HepG2 (cell line): ENCODE measurements around the gene UBE2R2. TPM values are rescaled to one million over a fixed set of nuclear protein-coding genes. Genes with fewer than 3 reads are reported as not detected.

Source experiments
- FOXP1 ChIP-seq, 2 experiments: fragments of 450-650 bp in 1 of 2; IDR thresholded peaks; 2 replicates each; pipeline ENCODE4 v1.6.1; 2017 to 2018; ENCODE audit warnings: antibody characterized with exemption in 1 of 2
- HDAC2 ChIP-seq: sonication (generic); formaldehyde crosslinking; IDR thresholded peaks from 2 replicates; pipeline ENCODE4 v1.4.0; 2020; ENCODE audit warnings: missing genetic modification reagents
- IKZF1 ChIP-seq: fragments of 450-650 bp; IDR thresholded peaks from 2 replicates; pipeline ENCODE4 v1.7.1; 2016
- KDM4B ChIP-seq: sonication (generic); formaldehyde crosslinking; IDR thresholded peaks from 2 replicates; pipeline ENCODE4 v1.4.0; 2020; ENCODE audit warnings: missing genetic modification reagents
- MLXIP ChIP-seq: sonication (generic); formaldehyde crosslinking; IDR thresholded peaks from 2 replicates; pipeline ENCODE4 v1.9.0; 2021; ENCODE audit warnings: missing genetic modification reagents, borderline replicate concordance
- MNT ChIP-seq: fragments of 450-650 bp; IDR thresholded peaks from 2 replicates; pipeline ENCODE4 v1.6.1; 2016
- MXD4 ChIP-seq: IDR thresholded peaks from 2 replicates; pipeline ENCODE4 v1.6.1; 2016; ENCODE audit warnings: mild to moderate bottlenecking, missing biosample characterization, missing genetic modification reagents
- NR0B2 ChIP-seq: sonication (generic); formaldehyde crosslinking; IDR thresholded peaks from 2 replicates; pipeline ENCODE4 v1.4.0; 2020; ENCODE audit warnings: mild to moderate bottlenecking, missing genetic modification reagents
- NR2C2 ChIP-seq: sonication (generic); formaldehyde crosslinking; IDR thresholded peaks from 2 replicates; pipeline ENCODE4 v1.4.0; 2020; ENCODE audit warnings: missing genetic modification reagents, mild to moderate bottlenecking, moderate library complexity, borderline replicate concordance
- PAXIP1 ChIP-seq: sonication (generic); formaldehyde crosslinking; conservative IDR thresholded peaks from 2 replicates; pipeline ENCODE4 v1.4.0; 2020; ENCODE audit warnings: mild to moderate bottlenecking, missing genetic modification reagents, moderate library complexity
- SMAD9 ChIP-seq: sonication (generic); formaldehyde crosslinking; IDR thresholded peaks from 2 replicates; pipeline ENCODE4 v1.5.1; 2020; ENCODE audit warnings: mild to moderate bottlenecking, missing genetic modification reagents
- SPEN ChIP-seq: sonication (generic); formaldehyde crosslinking; IDR thresholded peaks from 2 replicates; pipeline ENCODE4 v1.5.1; 2020; ENCODE audit warnings: low read depth, mild to moderate bottlenecking, missing genetic modification reagents
- TARDBP ChIP-seq: sonication (generic); formaldehyde crosslinking; IDR thresholded peaks from 2 replicates; pipeline ENCODE4 v1.8.0; 2022; ENCODE audit warnings: mild to moderate bottlenecking, missing genetic modification reagents
- ZNF333 ChIP-seq: sonication (generic); formaldehyde crosslinking; IDR thresholded peaks from 2 replicates; pipeline ENCODE4 v1.4.0; 2020; ENCODE audit warnings: mild to moderate bottlenecking, missing genetic modification reagents, borderline replicate concordance
- ZNF362 ChIP-seq: sonication (generic); formaldehyde crosslinking; IDR thresholded peaks from 2 replicates; pipeline ENCODE4 v1.4.0; 2020; ENCODE audit warnings: missing genetic modification reagents, mild to moderate bottlenecking, borderline replicate concordance
- ZNF644 ChIP-seq: IDR thresholded peaks from 2 replicates; pipeline ENCODE4 v1.6.1; 2016; ENCODE audit warnings: low read depth
- ZNF652 ChIP-seq: IDR thresholded peaks from 2 replicates; pipeline ENCODE4 v1.6.1; 2016; ENCODE audit warnings: low read depth, borderline replicate concordance
- ZSCAN21 ChIP-seq: sonication (generic); formaldehyde crosslinking; IDR thresholded peaks from 2 replicates; pipeline ENCODE4 v1.8.0; 2022; ENCODE audit warnings: mild to moderate bottlenecking, missing genetic modification reagents, moderate library complexity, borderline replicate concordance
- polyA plus RNA-seq, 8 experiments: library from polyadenylated mRNA; depleted of rRNA in 3 of 8; stranded (reverse) in 7 of 8; unstranded in 1 of 8; fragments of >200 nt; fragmentation: Illumina TruSeq in 4 of 8; extraction: Trizol in 4 of 8; gene quantifications; 2 replicates each; pipeline versions ENCODE4 v1.2.1 to v1.2.3, GENCODE V29; 2011 to 2016; ENCODE audit warnings: low read depth in 4 of 8, missing spikeins in 1 of 8, mixed read lengths in 1 of 8; ENCODE audit not compliant: insufficient read depth in 1 of 8
- total RNA-seq, 5 experiments: library from RNA; depleted of rRNA; stranded (reverse); fragments of >200 nt; fragmentation: Illumina TruSeq; extraction: Trizol; gene quantifications; 2 replicates each; pipeline ENCODE4 v1.2.3, GENCODE V29; 2016; ENCODE audit warnings: low read depth in 1 of 5

The UBE2R2 gene
- total and polyA plus RNA-seq, 2 of the 13 experiments (the other 11 are each of a cell fraction or from before 2014, with no cell fraction given): 14.8 to 20.9 TPM

DNA sequence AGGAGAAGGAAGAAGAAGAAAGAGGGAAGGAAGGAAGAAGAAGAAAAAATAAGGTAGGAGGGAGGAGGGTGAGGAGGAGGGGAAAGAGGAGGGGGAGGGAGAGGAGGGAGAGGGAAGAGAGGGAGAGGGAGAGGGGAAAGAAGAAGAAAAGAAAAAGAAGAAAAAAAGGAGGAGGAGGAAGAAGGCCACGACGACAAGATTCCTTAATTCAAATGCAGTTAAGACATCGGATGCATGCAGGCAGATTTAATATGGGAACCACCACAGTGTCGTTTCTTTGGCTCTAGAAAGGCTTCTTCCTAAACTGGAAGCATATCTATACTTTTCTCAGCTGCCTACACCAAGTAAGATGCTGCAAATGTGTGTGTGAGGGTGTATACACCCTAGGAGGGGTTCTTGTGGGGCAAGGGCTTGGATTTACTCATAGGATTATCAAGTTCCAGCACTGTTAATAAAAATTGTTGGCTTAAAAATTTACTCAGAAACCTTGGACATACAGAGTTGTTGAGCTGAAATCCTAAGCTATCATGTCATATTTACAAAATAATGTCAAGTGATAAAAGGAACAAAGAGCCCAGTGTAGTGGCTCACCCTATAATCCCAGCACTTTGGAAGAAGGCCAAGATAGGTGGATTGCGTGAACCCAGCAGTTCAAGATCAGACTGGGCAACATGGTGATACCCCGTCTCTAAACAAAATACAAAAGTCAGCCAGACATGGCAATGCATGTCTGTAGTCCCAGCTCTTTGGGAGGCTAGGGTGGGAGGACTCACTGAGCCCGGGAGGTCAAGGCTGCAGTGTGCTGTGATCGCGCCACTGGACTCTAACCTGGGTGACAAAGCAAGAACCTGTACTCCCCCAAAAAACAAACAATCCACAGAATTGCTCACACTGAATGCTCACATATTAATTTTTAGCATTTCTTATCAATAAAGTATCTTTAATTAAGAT lies 123.2 kb downstream of the UBE2R2 start (continued):
- TF ChIP-seq MLXIP (CRISPR knock-in tag) (no peak), NR0B2 (CRISPR knock-in tag) (no peak), MXD4 (CRISPR knock-in tag) (no peak), ZNF333 (CRISPR knock-in tag) (no peak), ZSCAN21 (CRISPR knock-in tag) (0 out of 2 replicates have a peak, but pooled peaks have one; percentile 36), TARDBP (CRISPR knock-in tag) (peak; percentile 93), PAXIP1 (CRISPR knock-in tag) (peak; percentile 97), MNT (0 out of 2 replicates have a peak, but pooled peaks have one; percentile 4), ZNF652 (CRISPR knock-in tag) (peak; percentile 44; the same call in 1 of the 2 replicates), IKZF1 (no peak), ZNF644 (peak; percentile 91), SMAD9 (CRISPR knock-in tag) (no peak), KDM4B (0 out of 2 replicates have a peak, but pooled peaks have one; percentile 1), FOXP1 (IDR thresholded peaks at IDR 0.05) (no peak), FOXP1 (CRISPR knock-in tag; IDR thresholded peaks at IDR 0.05) (peak; percentile 88), ZNF362 (CRISPR knock-in tag) (no peak), SPEN (CRISPR knock-in tag) (no peak), NR2C2 (CRISPR knock-in tag) (peak; percentile 89), HDAC2 (CRISPR knock-in tag) (peak; percentile 82)
